Effector CD4-positive, alpha-beta T cell (primary cell): ENCODE results near the gene ACTL8.

Experiments
- DNase-seq: peaks from one replicate; pipeline ENCODE4 v3.0.0-alpha.2; 2020

Gene ACTL8

GRCh38 chr1:17849216-17849615, 94.1 kb downstream of the ACTL8 start:
- no peak for DNase-seq

GRCh38 chr1:17851056-17851455, 95.9 kb downstream of the ACTL8 start:
- no peak for DNase-seq

- DNase-seq, result no peak
These were observed 97.2 kb downstream of the ACTL8 start for GRCh38 chr1:17852383-17852782.

- DNase-seq, result no peak
These were observed 98.3 kb downstream of the ACTL8 start for GRCh38 chr1:17853241-17853935.

GRCh38 chr1:17856496-17857108, 101.5 kb downstream of the ACTL8 start:
- no peak for DNase-seq

- no peak for DNase-seq
These were observed 102.0 kb downstream of the ACTL8 start for GRCh38 chr1:17857109-17857499.

GRCh38 chr1:17857996-17858395, 102.9 kb downstream of the ACTL8 start:
- no peak for DNase-seq

- DNase-seq, result no peak
These were observed 105.7 kb downstream of the ACTL8 start for GRCh38 chr1:17860812-17861211.

GRCh38 chr1:17861685-17862084, 106.6 kb downstream of the ACTL8 start:
- DNase-seq, result no peak

GRCh38 chr1:17862121-17862520, 107.0 kb downstream of the ACTL8 start:
- no peak for DNase-seq

GRCh38 chr1:17865912-17866739, 111.0 kb downstream of the ACTL8 start:
- DNase-seq, result no peak

GRCh38 chr1:17866740-17867029, 111.6 kb downstream of the ACTL8 start:
- DNase-seq, result no peak

- DNase-seq, result no peak
These were observed 112.3 kb downstream of the ACTL8 start for GRCh38 chr1:17867470-17867869.

GRCh38 chr1:17869815-17870214, 114.7 kb downstream of the ACTL8 start:
- DNase-seq, result no peak

GRCh38 chr1:17870679-17871078, 115.5 kb downstream of the ACTL8 start:
- DNase-seq, result no peak

- no peak for DNase-seq
These were observed 118.0 kb downstream of the ACTL8 start for GRCh38 chr1:17873007-17873675.

- DNase-seq, result no peak
These were observed 119.1 kb downstream of the ACTL8 start for GRCh38 chr1:17874231-17874630.

- DNase-seq, result no peak
These were observed 119.6 kb downstream of the ACTL8 start for GRCh38 chr1:17874710-17875109.

- no peak for DNase-seq
These were observed 120.2 kb downstream of the ACTL8 start for GRCh38 chr1:17875171-17875881.

- DNase-seq, result no peak
These were observed 120.7 kb downstream of the ACTL8 start for GRCh38 chr1:17875882-17876280.
